Endothelial cell of umbilical vein (primary cell): ENCODE data around the gene CD101. TPM values are rescaled to one million over a fixed set of nuclear protein-coding genes. Genes with fewer than 3 reads are reported as not detected.

Experiments used
- BruUV-seq: library from RNA; stranded (reverse); fragments of 400-500 nt; replicated peaks from 2 replicates; lab custom pipeline; 2021; lab: Mats Ljungman, UMichigan
- CTCF ChIA-PET: fragments of 300-600, 350-600 bp; sonication (Branson Sonifier 250); formaldehyde crosslinking; loops from one replicate; lab custom pipeline; 2021; ENCODE audit warnings: antibody characterized with exemption, inconsistent platforms; lab: Charles Lee
- POLR2A ChIA-PET: fragments of 300-600, 350-600 bp; sonication (Branson Sonifier 250); formaldehyde crosslinking; loops from one replicate; lab custom pipeline; 2021; ENCODE audit warnings: antibody characterized with exemption, inconsistent platforms; lab: Charles Lee
- DNase-seq: peaks from one replicate; pipeline ENCODE4 v3.0.0-alpha.2; 2011; ENCODE audit warnings: low read depth, low spot score
- FAIRE-seq: peaks from 2 replicates; lab custom pipeline; 2011; peaks lifted over from hg19 to GRCh38; lab: Jason Lieb, UNC
- H2AFZ ChIP-seq: 2 replicates; pipeline ENCODE4 v1.6.0; 2012; ENCODE audit warnings: low read depth, low read length, control low read depth, inconsistent platforms
- H3K27ac ChIP-seq: 2 replicates; pipeline ENCODE4 v1.5.1; 2011; ENCODE audit warnings: low read depth, mild to moderate bottlenecking, control low read depth, low read length, moderate library complexity; ENCODE audit not compliant: insufficient read depth
- H3K27me3 ChIP-seq, 2 experiments: 2 replicates each; pipeline versions ENCODE4 v1.6.0 to v1.6.1; 2011; ENCODE audit warnings: low read length in 2 of 2, mixed read lengths in 1 of 2; ENCODE audit not compliant: control insufficient read depth in 2 of 2, insufficient read depth in 2 of 2
- H3K36me3 ChIP-seq, 2 experiments: 2 replicates in 1 of 2; 3 replicates in 1 of 2; pipeline ENCODE4 v1.5.1; 2011; ENCODE audit warnings: low read length in 2 of 2, mild to moderate bottlenecking in 1 of 2, moderate library complexity in 1 of 2; ENCODE audit not compliant: control insufficient read depth in 2 of 2, insufficient read depth in 2 of 2; ENCODE audit errors: extremely low read depth in 1 of 2
- H3K4me1 ChIP-seq: 3 replicates; pipeline ENCODE4 v1.5.1; 2011; ENCODE audit warnings: mild to moderate bottlenecking, low read length; ENCODE audit not compliant: control insufficient read depth, insufficient read depth; ENCODE audit errors: extremely low read depth
- H3K4me2 ChIP-seq: 2 replicates; pipeline ENCODE4 v1.6.1; 2011; ENCODE audit warnings: low read length, control low read depth, mixed read lengths; ENCODE audit not compliant: insufficient read depth
- H3K4me3 ChIP-seq, 3 experiments: fragments of 200-600 bp in 1 of 3; sonication (generic), shearing (Covaris generic) in 1 of 3; replicated peaks in 1 of 3; 2 replicates each; pipeline ENCODE4 v1.5.1; 2011 to 2016; ENCODE audit warnings: control low read depth in 3 of 3, low read length in 3 of 3, mild to moderate bottlenecking in 2 of 3, inconsistent platforms in 1 of 3, low read depth in 1 of 3, moderate library complexity in 1 of 3; ENCODE audit not compliant: insufficient read depth in 1 of 3
- H3K79me2 ChIP-seq: 2 replicates; pipeline ENCODE4 v1.6.0; 2012; ENCODE audit warnings: low read length, inconsistent platforms; ENCODE audit not compliant: control insufficient read depth, insufficient read depth
- H3K9ac ChIP-seq: replicated peaks from 2 replicates; pipeline ENCODE3; 2011; ENCODE audit warnings: low read length, control low read depth; ENCODE audit not compliant: insufficient read depth; ENCODE audit errors: extremely low read depth
- H3K9me1 ChIP-seq: replicated peaks from 3 replicates; pipeline ENCODE4 v1.6.0; 2011; ENCODE audit warnings: mild to moderate bottlenecking, low read length; ENCODE audit not compliant: control insufficient read depth, insufficient read depth; ENCODE audit errors: extremely low read depth
- H3K9me3 ChIP-seq: replicated peaks from 2 replicates; pipeline ENCODE4 v1.5.1; 2012; ENCODE audit warnings: low read length, inconsistent platforms; ENCODE audit not compliant: control insufficient read depth, insufficient read depth
- H4K20me1 ChIP-seq: replicated peaks from 2 replicates; pipeline ENCODE3; 2011; ENCODE audit warnings: mild to moderate bottlenecking, low read length; ENCODE audit not compliant: control insufficient read depth, insufficient read depth; ENCODE audit errors: extremely low read depth
- CTCF ChIP-seq, 2 donors: IDR thresholded peaks; 1 replicate in 1 of 2; 2 replicates in 1 of 2; pipeline ENCODE4 v1.5.1; 2011; ENCODE audit warnings: low read length in 2 of 2, mild to moderate bottlenecking in 2 of 2, moderate library complexity in 2 of 2, control low read depth in 1 of 2, inconsistent platforms in 1 of 2, low read depth in 1 of 2; ENCODE audit not compliant: insufficient read depth in 1 of 2; ENCODE audit errors: extremely low read depth in 1 of 2
- EZH2 ChIP-seq: IDR thresholded peaks from 2 replicates; pipeline ENCODE4 v1.6.1; 2012; ENCODE audit warnings: borderline replicate concordance, low read depth, mild to moderate bottlenecking, moderate library complexity, low read length, inconsistent platforms; ENCODE audit not compliant: severe bottlenecking
- FOS ChIP-seq: IDR thresholded peaks from 2 replicates; pipeline ENCODE4 v1.6.1; 2011; ENCODE audit warnings: mild to moderate bottlenecking, low read length, moderate library complexity, borderline replicate concordance; ENCODE audit not compliant: insufficient read depth
- GATA2 ChIP-seq: IDR thresholded peaks from 2 replicates; pipeline ENCODE4 v1.7.0; 2011; ENCODE audit warnings: low read depth, mild to moderate bottlenecking, moderate library complexity, mixed read lengths, low read length; ENCODE audit not compliant: insufficient read length, insufficient read depth
- JUN ChIP-seq: IDR thresholded peaks from 2 replicates; pipeline ENCODE4 v1.6.1; 2011; ENCODE audit warnings: borderline replicate concordance, low read depth; ENCODE audit not compliant: insufficient read length, insufficient read depth
- MAX ChIP-seq: IDR thresholded peaks from 2 replicates; pipeline ENCODE4 v1.6.1; 2011; ENCODE audit not compliant: insufficient read depth, insufficient read length
- MYC ChIP-seq: IDR thresholded peaks from one replicate; pipeline ENCODE4 v1.6.1; 2011; ENCODE audit warnings: mild to moderate bottlenecking, low read depth, low read length
- POLR2A ChIP-seq: IDR thresholded peaks from 2 replicates; pipeline ENCODE4 v1.6.1; 2012; ENCODE audit warnings: low read depth, mild to moderate bottlenecking, control low read depth, low read length
- POLR2AphosphoS5 ChIP-seq: IDR thresholded peaks from 2 replicates; pipeline ENCODE4 v1.6.1; 2012; ENCODE audit warnings: low read depth, mild to moderate bottlenecking, control low read depth, low read length, moderate library complexity; ENCODE audit not compliant: insufficient read depth
- dilution Hi-C: fragments of 300-500 bp; cut with MboI; formaldehyde crosslinking; loops from one replicate; pipeline ENCODE4 v1.15.0; 2019; ENCODE audit warnings: low sequenced_read_pairs; ENCODE audit not compliant: extremely low pct_ligation_motif_present
- intact Hi-C: fragments of 100-400 bp; cut with micrococcal nuclease; formaldehyde crosslinking; loops from one replicate; pipeline ENCODE4 v1.10.0; 2022
- polyA plus RNA-seq, 4 experiments: library from polyadenylated mRNA; depleted of rRNA in 3 of 4; stranded (reverse) in 3 of 4; unstranded in 1 of 4; fragments of >200 nt; gene quantifications; 2 replicates each; pipeline versions ENCODE4 v1.2.1 to v1.2.3, GENCODE V29; 2011 to 2012; ENCODE audit warnings: missing spikeins in 1 of 4
- total RNA-seq: library from RNA; stranded (reverse); gene quantifications from 2 replicates; pipeline ENCODE4 v1.2.3, GENCODE V29; 2021

Gene CD101
- total and polyA plus RNA-seq, 2 donors (not counting 3 experiments of a cell fraction or from before 2014, with no cell fraction given) = 0.04 to 0.97 TPM

GRCh38 chr1:117025568-117025967 lies 24.0 kb downstream of the CD101 start:
- TF ChIP-seq POLR2A (no peak), GATA2 (no peak), JUN (no peak), CTCF (IDR thresholded peaks at IDR 0.05; ENCODE audit: extremely low read depth in 1 of 2, insufficient read depth in 1 of 2, low read depth in 1 of 2, low read length in 2 of 2) (no peak), MYC (no peak), EZH2 (no peak), POLR2AphosphoS5 (no peak), FOS (no peak), MAX (no peak)
- Histone ChIP-seq H3K9me1 (no peaks in the 10 kb centered on the region), H3K27me3 (peaks cover under 1 to 2% of the 10 kb centered on the region in 2 experiments), H3K9me3 (no peaks in the 10 kb centered on the region), H2AFZ (no peak overlapping the region), H3K4me3 (no peak overlapping the region), H3K4me1 (peaks cover 27% of the 10 kb centered on the region), H3K4me2 (no peak overlapping the region), H3K36me3 (no peaks in the 10 kb centered on the region), H4K20me1 (no peaks in the 10 kb centered on the region), H3K27ac (no peak overlapping the region), H3K9ac (no peak overlapping the region), H3K79me2 (no peaks in the 10 kb centered on the region)
- dilution Hi-C loops (no loop called here), intact Hi-C loops (no loop called here)
- ChIA-PET POLR2A (no interaction called here), CTCF (interaction anchor here (0.7 to 0.9 kb wide), 2 partner anchors 13 to 288 kb away, joined by 3 to 4 read pairs; no protein-coding TSS in a partner anchor)
- no TSS peak for BruUV-seq
- FAIRE-seq (no peak), DNase-seq (no peak)
